SU-DHL-6 (cell line): ENCODE data around the gene SUN3.

Source experiments
- H2AFZ ChIP-seq: fragments of 200-600 bp; sonication (generic); 2 replicates; pipeline ENCODE4 v1.6.1; 2014; ENCODE audit warnings: low read depth, mild to moderate bottlenecking, moderate library complexity, mixed read lengths, antibody characterized with exemption, low read length; ENCODE audit not compliant: severe bottlenecking
- H3F3A ChIP-seq: fragments of 200-600 bp; shearing (Covaris generic); 2 replicates; pipeline ENCODE4 v1.6.0; 2016; ENCODE audit warnings: antibody characterized with exemption, mild to moderate bottlenecking; ENCODE audit not compliant: insufficient read depth
- H3K27ac ChIP-seq: fragments of 200-600 bp; sonication (generic); 2 replicates; pipeline ENCODE4 v1.5.1; 2016; ENCODE audit warnings: low read depth, mild to moderate bottlenecking, low read length, moderate library complexity, mixed read lengths
- H3K27me3 ChIP-seq: fragments of 200-600 bp; sonication (generic), shearing (Covaris generic); 2 replicates; pipeline ENCODE4 v1.6.0; 2014; ENCODE audit warnings: mild to moderate bottlenecking, low read length
- H3K36me3 ChIP-seq: fragments of 200-600 bp; sonication (generic); 2 replicates; pipeline ENCODE4 v1.6.1; 2014; ENCODE audit warnings: mild to moderate bottlenecking, low read length, mixed read lengths
- H3K4me2 ChIP-seq: fragments of 300-600, 200-600 bp; shearing (Covaris generic), sonication (generic); 2 replicates; pipeline ENCODE4 v1.6.0; 2014; ENCODE audit warnings: low read length, low read depth, mild to moderate bottlenecking; ENCODE audit not compliant: poor library complexity, severe bottlenecking
- H3K4me3 ChIP-seq: fragments of 200-600 bp; sonication (generic); 2 replicates; pipeline ENCODE4 v1.5.1; 2014; ENCODE audit warnings: antibody characterized with exemption, low read length, mild to moderate bottlenecking, mixed read lengths; ENCODE audit not compliant: insufficient read depth, poor library complexity, severe bottlenecking
- H3K79me2 ChIP-seq: fragments of 200-600 bp; sonication (generic); 2 replicates; pipeline ENCODE4 v1.6.1; 2014; ENCODE audit warnings: mild to moderate bottlenecking, low read length, moderate library complexity; ENCODE audit not compliant: insufficient read depth
- H3K9ac ChIP-seq: fragments of 200-600 bp; sonication (generic); 2 replicates; pipeline ENCODE4 v1.7.0; 2014; ENCODE audit warnings: mild to moderate bottlenecking, low read length
- H3K9me2 ChIP-seq: fragments of 200-600 bp; sonication (generic); replicated peaks from 2 replicates; pipeline ENCODE4 v1.6.1; 2014; ENCODE audit warnings: low read length; ENCODE audit not compliant: insufficient read depth
- H3K9me3 ChIP-seq: fragments of 200-600 bp; sonication (generic); 2 replicates; pipeline ENCODE4 v1.6.1; 2014; ENCODE audit warnings: low read length, mixed read lengths; ENCODE audit not compliant: insufficient read depth
- H4K20me1 ChIP-seq: fragments of 200-600 bp; sonication (generic); 2 replicates; pipeline ENCODE4 v1.6.1; 2014; ENCODE audit warnings: low read depth, mild to moderate bottlenecking, antibody characterized with exemption, low read length, moderate library complexity, mixed read lengths
- CTCF ChIP-seq: fragments of 200-600 bp; sonication (generic); IDR thresholded peaks from one replicate; pipeline ENCODE4 v1.5.1; 2017; ENCODE audit warnings: antibody characterized with exemption, mild to moderate bottlenecking, low read length, moderate library complexity; ENCODE audit not compliant: insufficient read depth, poor library complexity, severe bottlenecking
- EZH2phosphoT487 ChIP-seq: fragments of 200-600 bp; sonication (generic), shearing (Covaris generic); conservative IDR thresholded peaks from 2 replicates; pipeline ENCODE4 v1.6.1; 2018; ENCODE audit warnings: mild to moderate bottlenecking, antibody characterized with exemption, low read length, moderate library complexity, mixed read lengths

The SUN3 gene

GRCh38 chr7:48048113-48048512 is 19.2 kb upstream of the SUN3 start:
- TF ChIP-seq EZH2phosphoT487 (no peak), CTCF (no peak)
- H3K9me2 ChIP-seq = no peaks in the 10 kb centered on the region
- H3K27ac ChIP-seq = no peak overlapping the region
- H3K9ac ChIP-seq = no peak overlapping the region
- no peak overlapping the region for H2AFZ ChIP-seq
- no peaks in the 10 kb centered on the region for H3K36me3 ChIP-seq
- H3F3A ChIP-seq = no peaks in the 10 kb centered on the region
- no peaks in the 10 kb centered on the region for H3K27me3 ChIP-seq
- no peak overlapping the region for H3K4me2 ChIP-seq
- H3K79me2 ChIP-seq = no peaks in the 10 kb centered on the region
- no peak overlapping the region for H3K4me3 ChIP-seq
- no peaks in the 10 kb centered on the region for H3K9me3 ChIP-seq
- no peaks in the 10 kb centered on the region for H4K20me1 ChIP-seq

GRCh38 chr7:48046458-48046857 is 17.6 kb upstream of the SUN3 start:
- Histone ChIP-seq H3K27me3 (no peaks in the 10 kb centered on the region), H3K9me2 (no peaks in the 10 kb centered on the region)
- no peak for TF ChIP-seq CTCF
- TF ChIP-seq EZH2phosphoT487 = no peak

GRCh38 chr7:48045195-48045765 is 16.4 kb upstream of the SUN3 start:
- TF ChIP-seq CTCF (no peak), EZH2phosphoT487 (no peak)
- Histone ChIP-seq H3K36me3 (no peaks in the 10 kb centered on the region), H3K27me3 (no peaks in the 10 kb centered on the region)

More at GRCh38 chr7:48046458-48046857, 17.6 kb upstream of the SUN3 start:
- H3K27ac ChIP-seq = no peak overlapping the region
- no peak overlapping the region for H2AFZ ChIP-seq
- H3F3A ChIP-seq = no peaks in the 10 kb centered on the region
- no peaks in the 10 kb centered on the region for H3K9me3 ChIP-seq
- H3K4me3 ChIP-seq = no peak overlapping the region
- no peaks in the 10 kb centered on the region for H3K79me2 ChIP-seq
- no peak overlapping the region for H3K9ac ChIP-seq
- H3K36me3 ChIP-seq = no peaks in the 10 kb centered on the region
- H3K4me2 ChIP-seq = peak overlapping the region; percentile 8
- H4K20me1 ChIP-seq = no peaks in the 10 kb centered on the region

More at GRCh38 chr7:48045195-48045765, 16.4 kb upstream of the SUN3 start:
- Histone ChIP-seq H4K20me1 (no peaks in the 10 kb centered on the region), H3K4me3 (no peak overlapping the region), H3K9ac (no peak overlapping the region), H3K9me3 (no peaks in the 10 kb centered on the region), H2AFZ (no peak overlapping the region), H3K9me2 (no peaks in the 10 kb centered on the region), H3K79me2 (no peaks in the 10 kb centered on the region), H3F3A (no peaks in the 10 kb centered on the region), H3K4me2 (no peak overlapping the region), H3K27ac (no peak overlapping the region)
